Camera-type eye (tissue), 1 donor: ENCODE data around the gene TMEM238L. TPM values are rescaled to one million over a fixed set of nuclear protein-coding genes. Genes with fewer than 3 reads are reported as not detected.

Experiments used
- total RNA-seq: library from RNA; depleted of rRNA; stranded (reverse); fragments of >200 nt; gene quantifications from one replicate; pipeline ENCODE4 v1.2.3, GENCODE V29; 2014

TMEM238L gene, protein sequence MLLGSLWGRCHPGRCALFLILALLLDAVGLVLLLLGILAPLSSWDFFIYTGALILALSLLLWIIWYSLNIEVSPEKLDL
- not detected for total RNA-seq

DNA sequence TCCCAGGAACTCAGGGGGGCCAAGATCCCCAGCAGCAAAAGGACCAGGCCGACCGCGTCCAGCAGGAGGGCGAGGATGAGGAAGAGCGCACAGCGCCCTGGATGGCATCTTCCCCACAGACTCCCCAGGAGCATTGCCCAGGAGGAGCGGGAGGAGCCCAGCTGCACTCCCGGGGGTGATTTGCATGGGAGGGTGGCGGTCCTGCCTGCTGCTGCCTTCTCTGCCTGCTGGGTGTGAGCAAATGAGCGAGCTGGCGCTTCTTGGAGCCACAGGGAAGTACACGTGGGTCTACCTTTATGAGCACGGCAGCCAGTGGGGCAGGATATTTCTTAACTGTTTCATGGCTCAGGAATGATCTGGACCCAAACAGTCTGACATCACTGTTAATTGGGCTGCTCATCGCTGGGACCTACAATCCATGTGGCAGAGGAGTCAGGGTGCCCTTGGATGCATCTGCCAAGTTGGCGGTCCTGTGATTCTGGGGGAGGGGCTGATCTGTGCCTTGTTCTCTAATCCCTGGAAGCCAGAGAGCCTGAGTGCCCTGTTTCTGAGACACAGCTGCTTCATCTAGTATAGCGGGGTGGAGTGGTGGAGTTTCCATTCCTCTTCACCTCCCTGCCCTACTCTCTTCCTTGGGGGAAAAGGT lies at the start of gene TMEM238L:
Gene TMEM238L (minus strand): TSS at position 270 of the 646 bp plus-strand sequence. CDS start 136 bp downstream, at position 134.

GRCh38 chr17:10837921-10838320 lies 34.0 kb upstream of the TMEM238L start, which contains the start of gene PIRT:
PIRT (minus strand) TSS chr17:10838087; CDS start chr17:10825645, 12,442 bp downstream.

Other genes starting within 250 kb of the TMEM238L start
- gene MYH3, start 146.8 kb downstream of the TMEM238L start, total RNA-seq = 774 TPM
- gene SCO1, start 106.6 kb downstream of the TMEM238L start, total RNA-seq = 25.6 TPM
- 31.4 TPM for gene ADPRM, start 106.5 kb downstream of the TMEM238L start, total RNA-seq
- gene TMEM220, start 74.1 kb downstream of the TMEM238L start, total RNA-seq = 6.9 TPM
- 1.3 TPM for gene PIRT, start 34.0 kb upstream of the TMEM238L start, total RNA-seq